HCEC 1CT (cell line): Measurements from ENCODE around the gene HMOX1.
"Not testable (repeated sequence)": the region's sequence is repeated elsewhere in the genome, so short reads cannot be mapped to it uniquely, and the experiment has no call there.

Experiments used
- DNase-seq: peaks from one replicate; pipeline ENCODE4 v3.0.0-alpha.2; 2017

HMOX1 gene

GRCh38 chr22:35437049-35437448 is 56.2 kb downstream of the HMOX1 start:
- no peak for DNase-seq

- DNase-seq: not testable (repeated sequence)
These were observed 57.9 kb downstream of the HMOX1 start for GRCh38 chr22:35438673-35439364.

DNA sequence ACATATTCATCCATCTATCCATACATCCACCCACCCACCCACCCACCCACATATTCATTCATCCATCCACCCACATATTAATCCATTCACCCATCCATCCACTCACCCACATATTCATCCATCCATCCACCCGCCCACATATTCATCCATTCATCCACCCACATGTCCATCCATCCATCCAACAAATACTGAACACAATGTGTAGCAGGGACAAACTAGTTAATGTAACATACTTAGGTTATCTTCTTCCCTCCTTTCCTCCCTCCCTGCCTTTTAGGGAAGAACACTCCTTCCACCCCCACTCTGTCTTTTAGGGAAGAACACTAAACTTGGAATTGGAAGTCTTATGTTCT is 58.4 kb downstream of the HMOX1 start:
- no peak for DNase-seq

- no peak for DNase-seq
These were observed 59.2 kb downstream of the HMOX1 start for GRCh38 chr22:35440129-35440528.

DNA sequence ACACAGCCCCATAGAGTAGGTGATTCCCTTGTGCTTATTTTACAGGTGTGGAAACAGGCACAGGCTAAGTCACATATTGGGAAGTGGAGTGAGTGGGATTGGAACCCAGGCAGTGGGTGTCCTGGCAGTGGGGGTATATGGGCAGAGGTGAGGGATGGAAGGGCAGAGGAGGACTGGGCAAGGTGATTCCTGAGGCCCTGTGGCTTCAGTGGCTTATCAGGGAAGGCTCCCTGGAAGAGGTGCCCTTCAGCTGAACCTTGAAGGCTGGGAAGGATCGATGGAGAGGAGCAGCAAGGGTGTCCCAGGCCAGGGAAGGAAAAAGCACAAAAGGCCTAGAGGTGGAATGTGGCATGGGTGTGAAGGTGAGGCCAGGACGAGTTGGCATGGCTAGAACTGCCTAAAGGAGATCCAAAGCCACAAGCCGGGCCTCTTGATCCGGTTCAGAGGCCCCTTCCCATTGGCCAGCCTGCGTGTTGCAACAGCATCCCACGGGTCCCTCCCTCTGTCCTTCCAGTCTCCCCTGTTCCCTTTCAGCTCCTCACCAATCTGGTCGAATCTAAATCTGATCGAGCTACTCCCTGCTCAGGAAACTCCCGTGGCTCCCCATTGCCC is 60.7 kb downstream of the HMOX1 start:
- no peak for DNase-seq

DNA sequence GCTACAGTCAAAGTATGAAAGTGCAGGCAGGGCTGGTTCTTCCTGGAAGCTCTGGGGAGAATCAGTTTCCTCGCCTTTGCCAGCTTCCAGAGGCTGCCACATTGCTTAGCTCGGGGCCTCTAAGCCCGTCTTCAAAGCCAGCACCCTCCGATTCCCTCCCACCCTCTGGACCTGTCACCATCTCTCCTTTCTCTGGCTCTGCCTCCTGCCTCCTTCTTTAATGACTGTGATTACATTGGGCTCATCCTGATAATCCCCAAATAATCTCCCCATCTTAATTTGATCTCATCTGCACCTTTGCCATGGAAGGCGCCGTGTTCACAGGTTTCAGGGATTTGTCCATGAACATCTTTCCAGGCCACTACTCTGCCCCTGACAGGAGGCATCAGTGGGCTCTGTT is 61.6 kb downstream of the HMOX1 start:
- no peak for DNase-seq

GRCh38 chr22:35443338-35443737 is 62.4 kb downstream of the HMOX1 start:
- DNase-seq: no peak
